LNCAP (cell line): ENCODE measurements around the gene TAOK1.

ENCODE experiments used
- TF ChIP-seq, protein P1 (sequence below): fragments of 450-650 bp; IDR thresholded peaks from 2 replicates; pipeline ENCODE4 v1.5.1; 2017; ENCODE audit warnings: mild to moderate bottlenecking

TAOK1 gene

DNA sequence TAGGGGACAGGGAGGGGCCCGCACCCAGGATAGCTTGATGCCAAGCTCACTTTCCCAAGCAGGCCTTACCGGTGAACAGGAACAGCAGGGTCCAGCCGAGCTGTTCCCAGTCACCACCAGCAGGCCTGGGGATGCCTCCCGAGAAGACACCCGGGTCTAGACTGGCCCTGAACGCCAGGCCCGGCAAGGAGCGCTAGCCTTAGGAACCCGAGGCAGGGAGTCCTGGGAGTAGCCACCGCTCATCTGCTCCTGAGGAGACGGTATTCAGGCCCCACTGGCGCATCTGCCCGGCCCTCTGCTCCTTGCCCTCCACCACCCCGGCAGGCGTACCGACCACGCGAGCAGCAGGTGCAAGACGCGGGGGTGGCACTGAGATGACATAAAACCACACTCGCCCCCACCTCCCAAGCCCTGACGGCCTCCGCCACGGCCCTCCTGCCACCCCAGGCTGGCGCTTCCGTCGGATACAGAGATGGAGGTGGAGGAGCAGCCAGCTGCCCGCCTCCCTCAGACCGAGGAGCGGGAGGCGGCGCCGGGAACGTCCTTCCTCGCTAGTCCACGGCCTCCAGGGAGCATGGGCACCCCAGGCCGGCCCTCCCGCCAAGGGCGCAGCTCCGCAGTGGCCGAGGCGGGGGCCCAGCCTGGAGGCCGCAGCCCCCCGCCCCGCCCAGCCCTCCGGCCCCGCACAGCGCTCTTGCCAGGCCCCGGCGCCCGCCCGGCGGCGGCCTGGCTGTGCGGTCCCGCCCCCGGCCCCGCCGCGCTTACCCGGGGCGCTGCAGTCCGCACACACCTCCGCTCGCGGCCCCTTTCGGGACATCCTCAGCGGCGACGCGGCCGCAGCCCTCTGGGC, 198.6 kb downstream of the TAOK1 start:
- TF ChIP-seq, protein P1, sequence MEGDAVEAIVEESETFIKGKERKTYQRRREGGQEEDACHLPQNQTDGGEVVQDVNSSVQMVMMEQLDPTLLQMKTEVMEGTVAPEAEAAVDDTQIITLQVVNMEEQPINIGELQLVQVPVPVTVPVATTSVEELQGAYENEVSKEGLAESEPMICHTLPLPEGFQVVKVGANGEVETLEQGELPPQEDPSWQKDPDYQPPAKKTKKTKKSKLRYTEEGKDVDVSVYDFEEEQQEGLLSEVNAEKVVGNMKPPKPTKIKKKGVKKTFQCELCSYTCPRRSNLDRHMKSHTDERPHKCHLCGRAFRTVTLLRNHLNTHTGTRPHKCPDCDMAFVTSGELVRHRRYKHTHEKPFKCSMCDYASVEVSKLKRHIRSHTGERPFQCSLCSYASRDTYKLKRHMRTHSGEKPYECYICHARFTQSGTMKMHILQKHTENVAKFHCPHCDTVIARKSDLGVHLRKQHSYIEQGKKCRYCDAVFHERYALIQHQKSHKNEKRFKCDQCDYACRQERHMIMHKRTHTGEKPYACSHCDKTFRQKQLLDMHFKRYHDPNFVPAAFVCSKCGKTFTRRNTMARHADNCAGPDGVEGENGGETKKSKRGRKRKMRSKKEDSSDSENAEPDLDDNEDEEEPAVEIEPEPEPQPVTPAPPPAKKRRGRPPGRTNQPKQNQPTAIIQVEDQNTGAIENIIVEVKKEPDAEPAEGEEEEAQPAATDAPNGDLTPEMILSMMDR, result no peak

DNA sequence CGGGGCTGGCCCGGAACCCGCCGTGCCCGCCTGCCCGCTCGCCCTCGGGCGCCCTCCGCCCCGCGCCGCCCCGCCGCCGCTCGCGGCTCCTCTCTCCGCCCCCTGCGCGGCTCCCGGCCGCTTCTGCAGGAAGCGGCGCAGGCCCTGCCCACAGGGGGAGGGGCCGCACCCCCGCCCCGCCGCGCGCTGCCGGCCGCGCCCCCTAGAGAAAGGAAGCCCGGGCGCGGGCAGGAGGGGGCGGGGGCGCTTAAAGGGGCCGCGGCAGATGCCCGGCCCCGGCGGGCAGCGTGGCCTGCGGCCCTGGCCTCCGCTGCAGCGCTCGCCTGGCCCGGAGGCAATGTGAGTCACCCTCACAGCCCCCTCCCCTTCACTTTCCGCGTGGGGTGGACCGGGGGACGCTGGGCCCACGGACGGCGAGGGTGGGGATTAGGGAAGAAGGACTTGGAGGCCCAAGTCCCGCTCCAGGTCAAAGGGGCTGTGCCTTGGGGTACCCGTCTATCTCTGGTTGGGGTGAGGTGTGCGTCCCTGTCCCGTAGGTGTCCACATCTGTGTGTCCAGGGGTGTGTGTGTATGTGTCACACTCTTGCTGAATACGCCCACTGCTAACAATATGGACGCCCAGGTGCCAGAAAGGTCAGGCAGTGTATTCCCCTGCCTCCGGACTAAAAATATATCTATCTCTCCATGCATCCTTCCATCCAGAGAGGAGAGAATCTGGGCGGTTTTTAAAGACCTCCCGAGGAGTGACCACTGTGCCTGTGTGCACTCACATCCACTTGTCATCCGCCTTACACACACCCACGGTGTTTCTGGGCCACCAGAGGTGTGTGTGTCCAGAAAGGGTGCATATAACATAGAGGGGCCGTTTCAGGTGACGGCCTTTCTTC, 199.6 kb downstream of the TAOK1 start, which contains the start of gene GIT1:
Gene GIT1, minus strand, starts transcription at position 125 of the 887 bp plus-strand sequence. CDS start 270 bp downstream, outside the sequence.
- TF ChIP-seq, protein P1, result no peak

DNA sequence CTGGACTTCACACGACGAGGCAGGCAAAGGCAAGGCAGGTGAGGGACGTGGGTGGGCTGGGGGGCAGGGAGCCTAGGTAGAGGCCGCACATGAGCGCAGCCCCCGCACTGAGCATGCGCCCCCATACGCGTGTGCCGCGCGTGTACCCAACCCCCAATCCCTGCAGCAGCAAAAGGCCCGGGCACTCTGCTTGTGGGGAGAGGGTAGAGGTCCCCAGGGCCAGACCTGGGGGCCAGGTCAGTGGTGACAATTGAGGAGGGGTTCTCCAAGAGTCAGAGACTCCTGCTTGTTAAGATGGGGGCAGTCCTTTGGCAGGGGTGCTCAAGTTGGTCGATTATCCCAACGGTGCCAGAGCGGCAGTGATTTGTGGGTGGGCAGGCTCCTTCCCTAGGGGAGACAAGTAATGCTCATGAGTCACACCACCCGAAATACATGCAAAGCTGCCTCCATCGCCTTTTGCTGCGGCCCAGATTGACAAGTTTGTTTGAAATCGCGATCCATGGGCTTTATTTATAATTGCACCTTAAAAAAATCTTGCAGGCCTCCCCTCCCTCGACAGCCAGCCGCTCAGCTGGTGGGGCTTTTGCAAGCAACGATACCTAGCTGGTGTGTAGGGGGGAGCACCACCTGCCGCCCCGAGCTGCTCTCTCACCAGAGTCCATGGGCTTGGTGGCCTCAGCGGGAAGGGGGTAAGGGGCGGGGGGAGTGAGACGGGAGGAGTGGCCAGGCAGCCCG, 200.4 kb downstream of the TAOK1 start:
- TF ChIP-seq, protein P1, result no peak

- TF ChIP-seq, protein P1, result no peak
These were observed 201.1 kb downstream of the TAOK1 start for GRCh38 chr17:29591146-29591736.

GRCh38 chr17:29591737-29592608, 201.8 kb downstream of the TAOK1 start:
- TF ChIP-seq, protein P1, result peak; percentile 98

DNA sequence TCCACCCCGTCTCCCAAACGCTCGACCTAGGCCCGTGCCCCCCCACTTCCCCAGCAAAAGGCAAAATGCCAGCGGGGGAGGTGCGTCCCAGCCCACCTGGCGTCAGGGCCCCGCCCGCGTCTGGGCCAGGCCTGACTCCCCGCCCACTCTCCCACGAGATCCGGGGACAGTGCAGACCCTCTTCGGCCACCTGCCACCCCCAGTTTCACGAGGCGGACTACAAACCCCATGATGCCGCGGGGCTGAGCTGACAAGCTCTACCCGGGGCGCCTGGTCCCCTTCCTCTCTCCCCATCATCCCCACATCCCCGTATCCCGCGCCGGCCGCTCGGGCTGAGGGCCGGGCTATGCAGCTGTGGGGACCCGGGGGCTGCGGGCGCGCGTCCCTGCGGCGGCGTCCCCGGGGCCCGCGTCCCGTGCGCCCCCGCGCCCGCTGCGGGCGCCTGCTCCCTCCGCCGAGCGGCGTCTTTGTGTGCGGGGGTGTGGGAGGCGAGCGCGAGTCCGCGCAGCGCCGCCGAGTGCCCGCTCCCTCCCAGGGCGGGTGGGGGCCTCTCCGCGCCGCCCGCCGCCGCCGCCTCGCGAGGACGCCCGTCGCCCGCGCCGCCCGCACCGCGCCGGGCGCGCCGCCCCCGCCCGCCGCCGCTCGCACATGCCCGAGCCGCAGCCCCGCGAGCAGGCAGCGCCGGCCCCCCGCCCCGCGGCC, 202.8 kb downstream of the TAOK1 start, which contains the start of gene ANKRD13B:
Gene ANKRD13B, plus strand, starts transcription at position 283 of the 702 bp plus-strand sequence. CDS start 490 bp downstream, outside the sequence.
- TF ChIP-seq, protein P1, result no peak
